Measurements from ENCODE around the gene UGT1A9. TPM values are rescaled to one million over a fixed set of nuclear protein-coding genes. Genes with fewer than 3 reads are reported as not detected.

UGT1A9 gene
- total and polyA plus RNA-seq, 2 of the 4 experiments (the other 2 are of a cell fraction), result not detected

- ATAC-seq (ENCODE audit: low read depth), result no peak
- Histone ChIP-seq H4K91ac (ENCODE audit: insufficient read depth, low read depth, low read length) (no peak overlapping the region), H3K79me1 (ENCODE audit: low read depth in 1 of 2, low read length in 2 of 2) (no peaks in the 10 kb centered on the region), H3K4me1 (ENCODE audit: control insufficient read depth, insufficient read depth, low read length) (peaks cover 11% of the 10 kb centered on the region), H3K4me3 (ENCODE audit: insufficient read depth, low read depth, low read length) (no peak overlapping the region), H2AFZ (replicated peaks; ENCODE audit: low read length, poor library complexity) (no peak overlapping the region), H4K20me1 (ENCODE audit: insufficient read depth, low read length) (no peaks in the 10 kb centered on the region), H3K4ac (ENCODE audit: low read depth, low read length) (no peak overlapping the region), H3K27me3 (ENCODE audit: control insufficient read depth, insufficient read depth, low read length) (no peaks in the 10 kb centered on the region), H3K9me1 (ENCODE audit: insufficient read depth, low read length) (no peaks in the 10 kb centered on the region), H3K4me2 (ENCODE audit: low read depth, low read length) (no peak overlapping the region), H3K23ac (ENCODE audit: low read depth, low read length) (no peak overlapping the region), H4K8ac (ENCODE audit: low read depth in 2 of 2, low read length in 2 of 2) (no peak overlapping the region), H3K56ac (ENCODE audit: extremely low read depth, insufficient read depth, low read length) (no peak overlapping the region), H3K36me3 (ENCODE audit: control insufficient read depth, insufficient read depth, low read length) (no peaks in the 10 kb centered on the region), H2BK5ac (ENCODE audit: low read depth, low read length, poor library complexity, severe bottlenecking) (no peak overlapping the region), H4K5ac (ENCODE audit: low read depth, low read length) (no peak overlapping the region), H3K9me3 (ENCODE audit: control insufficient read depth, insufficient read depth, low read length) (no peaks in the 10 kb centered on the region), H2BK20ac (ENCODE audit: low read depth, low read length) (no peak overlapping the region), H2BK15ac (ENCODE audit: low read depth, low read length) (no peak overlapping the region), H3K18ac (ENCODE audit: low read depth, low read length) (no peak overlapping the region), H3K27ac (ENCODE audit: insufficient read depth, low read length) (no peak overlapping the region), H2BK120ac (ENCODE audit: low read depth, low read length) (no peak overlapping the region), H2AK5ac (ENCODE audit: low read depth, low read length) (no peak overlapping the region), H3K14ac (replicated peaks; ENCODE audit: low read depth, low read length) (no peak overlapping the region), H3K9ac (ENCODE audit: low read depth, low read length) (no peak overlapping the region), H2AK9ac (replicated peaks; ENCODE audit: low read depth, low read length, poor library complexity) (no peak overlapping the region)
- CTCF ChIA-PET, result no interaction called here
- no CpG with 5 or more reads among the region's 3 CpGs for WGBS, 2 experiments (ENCODE audit: extremely low coverage in 2 of 2, insufficient read length in 1 of 2)
- POLR2A ChIA-PET (ENCODE audit: unreplicated experiment), result no interaction called here
- TF ChIP-seq RCOR1 (IDR thresholded peaks at IDR 0.05; ENCODE audit: insufficient replicate concordance, low read length) (no peak), MAFK (IDR thresholded peaks at IDR 0.05; ENCODE audit: low read depth, low read length) (no peak), RAD21 (IDR thresholded peaks at IDR 0.05; ENCODE audit: low read length) (no peak), CEBPB (IDR thresholded peaks at IDR 0.05; ENCODE audit: low read depth, low read length) (no peak), FOS (IDR thresholded peaks at IDR 0.05; ENCODE audit: low read depth, low read length) (no peak), CHD1 (IDR thresholded peaks at IDR 0.05; ENCODE audit: low read depth, low read length) (no peak), SMC3 (IDR thresholded peaks at IDR 0.05; ENCODE audit: low read depth, low read length) (no peak)
- intact Hi-C loops (cut with micrococcal nuclease) (no loop called here), dilution Hi-C loops (cut with HindIII; ENCODE audit: low sequenced_read_pairs, unreplicated experiment) (no loop called here), in situ Hi-C loops (cut with MboI; ENCODE audit: low sequenced_read_pairs) (no loop called here)
- DNase-seq, result no peak
- no TSS peak for BruUV-seq (replicated peaks)
Observed at GRCh38 chr2:233702238-233702637, 30.5 kb downstream of the UGT1A9 start.
